GM19468 (cell line): ENCODE measurements around the gene HOXC11.

ENCODE experiments used
- ATAC-seq: cut with Tn5 transposase; IDR thresholded peaks from one replicate; pipeline ENCODE4 v1.9.1; 2021; ENCODE audit warnings: mild to moderate bottlenecking, moderate library complexity, moderate number of reproducible peaks; ENCODE audit not compliant: unreplicated experiment; ENCODE audit errors: extremely low read depth

The HOXC11 gene

DNA sequence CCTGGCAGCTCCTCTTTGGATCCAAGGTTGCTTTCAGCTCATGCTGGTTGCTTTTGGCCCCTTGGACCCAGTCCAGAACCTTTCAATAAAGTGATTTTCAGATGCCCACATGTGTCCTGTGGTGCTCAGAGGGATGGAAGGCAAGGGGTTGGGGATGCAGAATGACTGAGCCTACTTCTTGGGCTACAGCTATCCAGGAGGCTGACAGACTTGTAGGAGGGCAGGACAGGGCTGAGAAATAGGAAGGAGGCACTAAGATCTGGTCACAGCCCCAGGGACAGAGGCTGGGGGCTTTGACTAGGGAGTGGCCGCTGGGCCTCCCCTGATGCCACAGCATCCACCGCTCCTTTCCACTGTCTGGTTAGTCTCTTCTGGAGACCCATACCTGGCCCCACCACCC is 1.2 kb upstream of the HOXC11 start:
- ATAC-seq: no peak

DNA sequence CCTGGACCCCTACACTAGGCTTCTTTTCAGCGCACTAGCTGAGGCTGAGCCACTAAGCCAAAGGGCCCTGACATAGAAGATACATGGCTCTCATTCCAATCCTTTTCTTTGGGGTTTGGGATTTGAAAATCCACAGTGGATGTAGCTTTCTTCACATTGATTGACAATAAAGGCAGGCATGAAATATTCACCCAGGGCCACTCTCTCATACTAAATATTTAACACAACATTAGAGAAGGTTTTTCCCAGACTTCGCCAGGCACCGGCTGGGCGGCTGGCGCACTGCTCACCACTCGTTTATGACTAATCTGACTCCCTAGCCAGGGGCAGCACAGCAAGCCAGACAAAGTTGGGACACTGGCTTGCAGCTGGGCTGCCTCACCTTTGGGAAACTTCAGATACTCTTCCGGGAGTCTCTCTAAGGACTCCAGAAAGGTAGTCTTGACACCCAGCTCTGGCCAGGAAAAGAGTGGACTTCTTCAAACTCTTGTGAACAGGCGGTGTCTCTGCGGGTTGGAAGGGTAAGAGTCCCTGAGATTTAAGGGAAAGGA is 699 bp upstream of the HOXC11 start:
- no peak for ATAC-seq

DNA sequence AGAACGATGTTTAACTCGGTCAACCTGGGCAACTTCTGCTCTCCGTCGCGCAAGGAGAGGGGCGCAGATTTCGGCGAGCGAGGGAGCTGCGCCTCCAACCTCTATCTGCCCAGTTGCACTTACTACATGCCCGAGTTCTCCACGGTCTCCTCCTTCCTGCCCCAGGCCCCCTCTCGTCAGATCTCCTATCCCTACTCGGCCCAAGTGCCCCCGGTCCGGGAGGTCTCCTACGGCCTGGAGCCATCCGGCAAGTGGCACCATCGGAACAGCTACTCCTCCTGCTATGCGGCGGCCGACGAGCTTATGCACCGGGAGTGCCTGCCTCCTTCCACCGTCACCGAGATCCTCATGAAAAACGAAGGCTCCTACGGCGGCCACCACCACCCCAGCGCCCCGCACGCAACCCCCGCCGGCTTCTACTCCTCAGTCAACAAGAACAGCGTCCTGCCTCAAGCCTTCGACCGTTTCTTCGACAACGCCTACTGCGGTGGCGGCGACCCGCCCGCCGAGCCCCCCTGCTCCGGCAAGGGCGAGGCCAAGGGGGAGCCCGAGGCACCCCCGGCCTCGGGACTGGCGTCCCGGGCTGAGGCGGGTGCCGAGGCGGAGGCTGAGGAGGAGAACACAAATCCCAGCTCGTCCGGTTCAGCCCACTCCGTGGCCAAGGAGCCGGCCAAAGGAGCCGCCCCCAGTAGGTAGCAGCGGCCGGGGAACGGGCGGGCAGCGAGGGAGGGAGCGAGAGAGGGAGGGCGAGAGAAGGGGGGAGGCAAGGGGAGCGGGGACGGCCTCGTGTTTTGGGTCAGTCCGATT is 513 bp downstream of the HOXC11 start:
- no peak for ATAC-seq

DNA sequence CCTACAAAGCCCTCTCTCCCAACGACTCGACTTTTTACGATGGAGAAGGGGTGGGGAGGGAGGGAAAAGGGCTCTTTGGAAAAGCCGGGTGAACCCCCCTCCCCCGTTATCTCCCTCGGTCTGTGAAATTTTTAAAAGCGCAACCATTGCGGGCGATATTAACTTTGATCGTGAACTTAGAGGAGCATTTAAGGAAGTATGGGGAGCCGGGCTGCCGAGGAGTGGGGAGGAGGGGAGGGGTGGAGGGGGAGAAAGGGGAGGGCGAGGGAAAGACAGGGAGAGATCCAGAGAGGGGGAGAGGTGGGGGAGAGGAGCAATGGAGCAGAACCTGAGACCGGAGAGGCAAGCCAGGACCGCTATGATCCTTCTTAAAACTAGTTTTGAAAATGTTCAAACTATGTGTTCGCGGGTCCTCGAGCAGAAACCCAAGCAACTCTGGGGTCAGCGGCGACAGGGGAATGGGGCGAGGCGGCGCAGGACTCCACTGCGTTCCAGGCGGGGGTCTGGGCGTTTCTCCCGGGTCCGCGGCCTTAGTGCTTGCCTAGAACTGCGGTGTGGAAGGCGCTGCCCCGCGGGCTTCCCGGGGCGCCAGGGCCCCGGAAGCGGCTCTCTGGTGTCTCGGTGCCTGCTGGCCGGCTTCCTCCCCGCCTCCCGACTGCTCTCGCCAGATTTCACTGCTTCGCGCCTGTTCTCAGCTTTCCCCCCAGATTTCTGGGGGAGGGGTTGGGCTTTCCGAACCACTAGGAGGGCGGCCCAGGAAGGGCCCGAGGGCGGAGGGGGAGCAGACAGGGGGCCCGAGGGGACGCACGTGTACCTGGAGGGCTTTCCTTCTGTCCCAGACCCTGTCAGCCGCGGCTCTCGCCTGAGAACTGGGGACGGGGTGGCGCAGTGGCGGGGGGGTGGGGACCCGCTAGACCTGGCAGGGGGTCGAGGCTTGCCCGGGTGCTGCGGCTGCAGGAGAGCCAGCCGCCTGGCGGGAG is 1.4 kb downstream of the HOXC11 start, which contains the start of gene HOTAIR:
TSS of gene HOTAIR (minus strand) at position 871 of the 980 bp plus-strand sequence.
- no peak for ATAC-seq

DNA sequence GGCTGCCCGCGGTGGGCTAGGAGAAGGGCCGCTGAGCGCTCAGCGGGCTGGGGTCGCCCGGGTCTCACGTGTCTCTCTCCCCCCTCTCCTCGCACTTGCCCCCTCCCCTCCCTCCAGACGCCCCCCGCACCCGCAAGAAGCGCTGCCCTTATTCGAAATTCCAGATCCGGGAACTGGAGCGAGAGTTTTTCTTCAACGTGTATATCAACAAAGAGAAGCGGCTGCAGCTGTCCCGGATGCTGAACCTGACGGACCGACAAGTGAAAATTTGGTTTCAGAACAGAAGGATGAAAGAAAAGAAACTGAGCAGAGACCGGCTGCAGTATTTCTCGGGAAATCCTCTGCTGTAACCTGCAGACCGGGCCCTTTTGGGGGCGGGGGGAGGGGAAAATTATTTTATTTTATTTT is 2.1 kb downstream of the HOXC11 start:
- no peak for ATAC-seq

DNA sequence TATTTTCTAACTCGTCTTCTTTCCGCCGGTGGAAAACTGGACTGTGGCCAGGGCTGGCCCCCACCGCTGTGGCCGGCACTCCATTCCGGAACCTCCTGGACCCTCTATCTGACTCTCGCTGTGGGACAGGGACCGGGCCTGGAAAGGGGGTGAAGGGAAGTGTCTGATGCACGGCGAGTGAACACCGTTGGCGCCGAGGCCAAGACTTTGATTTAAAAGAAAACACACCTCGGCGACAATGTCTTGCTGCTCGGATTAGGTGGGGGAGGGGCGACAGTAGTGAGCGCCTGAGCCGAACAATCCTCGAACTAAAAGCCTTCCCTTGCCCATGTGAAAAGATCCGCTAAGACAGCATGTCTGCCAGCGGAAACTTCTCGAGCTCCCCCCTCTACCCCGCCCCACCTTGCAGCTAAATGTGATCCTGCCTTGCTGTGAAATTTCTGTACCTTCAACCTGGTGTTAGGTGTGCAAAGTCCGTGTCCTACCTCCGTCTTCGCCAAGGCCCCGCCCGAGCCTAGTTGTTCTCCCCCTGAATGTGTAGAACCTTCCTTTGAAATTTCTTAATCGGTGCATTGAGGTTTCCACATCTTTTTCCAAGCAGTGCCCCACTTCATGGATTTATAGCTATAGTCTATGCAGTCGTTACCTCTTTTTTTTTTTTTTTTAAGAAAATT is 2.7 kb downstream of the HOXC11 start:
- no peak for ATAC-seq

DNA sequence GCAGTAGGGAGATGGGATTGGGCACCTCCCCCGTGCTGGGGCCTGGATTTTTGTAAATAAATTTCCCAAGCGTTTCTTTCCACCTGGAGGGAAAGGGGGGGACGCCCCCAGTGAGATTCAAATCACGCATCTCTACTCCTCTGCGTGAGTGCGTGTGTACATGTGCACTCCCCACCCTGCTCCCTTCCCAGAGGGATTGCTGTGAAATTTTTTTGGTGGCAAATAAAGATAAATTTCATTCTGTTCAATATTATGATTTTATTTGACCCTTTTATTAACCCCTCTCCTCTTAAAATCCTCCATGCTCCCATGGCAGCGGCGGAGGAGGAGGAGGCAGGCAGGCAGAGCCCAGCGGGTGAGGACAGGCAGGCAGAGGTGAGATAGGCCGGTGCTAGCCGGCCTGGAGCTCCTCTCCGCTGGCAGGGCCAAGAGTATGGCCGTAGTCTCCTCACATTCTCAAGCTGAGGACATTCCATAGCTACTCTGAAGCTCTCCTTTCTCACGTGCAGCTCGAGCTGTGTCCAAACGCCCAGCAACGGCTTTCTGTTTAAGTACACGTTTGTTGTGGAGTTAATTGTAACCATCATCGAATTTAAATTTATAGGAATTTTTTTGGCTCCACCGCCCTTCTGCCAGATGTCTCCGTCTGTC is 3.4 kb downstream of the HOXC11 start:
- no peak for ATAC-seq

DNA sequence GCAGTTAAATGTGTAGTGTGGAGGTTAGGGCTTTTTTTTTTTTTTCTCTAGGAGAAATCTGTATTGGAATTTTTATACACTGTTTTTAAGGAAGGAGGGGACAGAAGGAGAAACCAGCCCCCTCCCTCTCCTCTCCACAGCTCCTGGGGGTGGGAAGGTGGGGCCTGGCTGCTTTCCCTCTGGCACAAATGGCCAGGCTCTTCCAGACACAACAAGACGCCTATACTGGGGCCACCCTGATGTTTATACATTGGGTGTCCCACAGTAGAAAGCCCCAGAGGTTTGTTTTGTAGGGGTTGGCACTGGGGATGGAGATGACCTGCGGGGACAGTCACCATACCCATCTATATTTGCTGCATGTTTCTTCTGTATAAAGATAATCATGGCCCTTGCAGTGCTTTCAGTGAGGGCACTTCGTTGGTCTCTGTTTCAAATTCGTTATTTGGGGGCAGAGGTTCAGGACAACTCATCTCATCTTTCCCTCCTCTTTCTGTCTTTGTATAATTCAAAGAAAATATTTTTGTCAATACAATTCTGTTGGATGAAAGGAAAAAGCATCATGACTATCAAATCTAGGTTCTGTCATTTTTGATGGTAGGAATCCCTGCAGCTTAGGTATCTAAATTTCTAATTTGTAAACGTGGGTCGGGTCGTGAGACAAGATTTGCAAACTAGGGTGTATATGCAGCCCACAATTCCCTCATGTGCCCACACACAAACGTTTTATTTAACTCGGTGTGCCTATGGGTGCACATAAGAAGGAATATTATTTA is 4.1 kb downstream of the HOXC11 start:
- no peak for ATAC-seq

DNA sequence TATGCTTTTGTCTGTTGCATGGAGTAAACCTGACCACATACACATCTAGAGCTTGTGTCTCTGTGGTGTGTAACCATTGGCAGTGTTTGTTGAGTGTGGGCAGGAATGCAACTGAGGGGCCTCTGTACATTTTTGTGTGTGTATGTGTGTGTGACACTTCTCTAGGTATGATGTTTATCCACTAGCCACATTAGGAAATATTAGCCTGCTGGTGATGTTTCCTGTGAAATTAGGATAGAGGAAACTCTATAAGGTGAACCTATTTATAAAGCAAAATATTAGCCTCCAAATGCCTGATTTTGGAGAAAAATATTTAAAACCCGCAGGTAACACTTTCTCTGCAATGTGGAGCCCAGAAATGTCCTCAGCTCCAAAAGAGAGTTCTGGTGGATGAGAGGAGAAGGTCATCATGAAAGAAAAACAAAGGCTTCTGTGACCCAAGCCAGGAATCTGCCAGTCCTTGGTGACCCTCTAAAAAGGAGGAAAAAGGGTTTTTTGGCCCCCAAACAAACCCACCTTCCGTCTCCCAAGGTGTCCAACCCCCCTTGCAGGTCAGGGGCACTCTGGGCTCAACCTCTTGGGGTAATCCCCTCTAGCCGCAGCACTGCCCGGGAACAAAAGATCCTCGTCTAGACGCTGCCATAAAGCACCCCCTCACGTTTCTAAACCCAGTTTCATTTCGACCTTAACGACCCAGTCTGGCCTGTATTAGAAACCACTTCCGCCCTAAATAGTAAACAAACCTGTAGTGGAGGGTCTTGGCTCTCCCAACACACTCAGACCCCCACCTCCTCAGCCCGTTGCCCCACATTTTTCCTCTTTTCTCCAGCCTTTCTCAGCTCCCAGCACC is 4.9 kb downstream of the HOXC11 start:
- no peak for ATAC-seq

DNA sequence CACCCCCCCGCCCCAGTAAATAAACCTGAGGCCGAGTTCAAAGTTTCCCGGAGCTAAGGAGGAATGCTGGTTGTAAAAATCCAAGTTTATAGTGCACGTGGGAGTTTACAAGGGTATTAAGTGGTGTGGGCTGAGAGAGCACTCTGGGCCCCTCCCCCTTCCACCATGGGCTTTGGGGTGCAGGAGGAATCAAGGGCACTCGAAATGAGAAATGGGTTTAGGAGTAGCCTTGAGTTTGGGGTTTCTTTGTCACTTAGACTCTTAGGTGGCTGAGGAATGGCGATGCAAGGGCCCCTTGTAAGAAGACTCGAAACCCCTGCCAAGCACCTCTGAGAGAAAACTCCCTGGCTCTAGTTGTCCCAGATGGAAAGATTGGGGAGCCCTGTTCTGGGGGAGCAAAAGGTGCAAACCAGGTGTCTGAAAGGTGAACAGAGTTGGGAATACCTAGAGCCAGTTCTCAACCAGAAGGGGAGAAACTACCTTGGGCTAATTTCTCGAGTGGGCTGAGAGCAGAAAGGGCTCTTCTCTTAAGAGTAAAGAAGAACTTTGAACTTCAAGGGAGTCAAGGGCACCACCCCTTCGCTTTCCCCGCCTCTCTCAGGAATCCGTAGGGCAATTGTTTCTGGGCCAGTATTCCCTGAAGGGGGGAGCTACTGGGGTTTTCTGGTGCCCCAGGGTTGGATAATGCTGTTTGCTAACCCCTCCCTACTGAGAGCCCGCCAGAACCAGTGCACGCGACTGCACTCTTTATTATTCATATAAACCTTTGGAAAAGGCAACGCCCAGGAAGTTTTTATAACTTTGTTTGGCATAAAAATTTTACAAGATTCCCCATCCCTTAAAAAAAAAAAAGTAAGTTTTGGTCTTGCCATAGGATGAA is 5.8 kb downstream of the HOXC11 start:
- no peak for ATAC-seq

DNA sequence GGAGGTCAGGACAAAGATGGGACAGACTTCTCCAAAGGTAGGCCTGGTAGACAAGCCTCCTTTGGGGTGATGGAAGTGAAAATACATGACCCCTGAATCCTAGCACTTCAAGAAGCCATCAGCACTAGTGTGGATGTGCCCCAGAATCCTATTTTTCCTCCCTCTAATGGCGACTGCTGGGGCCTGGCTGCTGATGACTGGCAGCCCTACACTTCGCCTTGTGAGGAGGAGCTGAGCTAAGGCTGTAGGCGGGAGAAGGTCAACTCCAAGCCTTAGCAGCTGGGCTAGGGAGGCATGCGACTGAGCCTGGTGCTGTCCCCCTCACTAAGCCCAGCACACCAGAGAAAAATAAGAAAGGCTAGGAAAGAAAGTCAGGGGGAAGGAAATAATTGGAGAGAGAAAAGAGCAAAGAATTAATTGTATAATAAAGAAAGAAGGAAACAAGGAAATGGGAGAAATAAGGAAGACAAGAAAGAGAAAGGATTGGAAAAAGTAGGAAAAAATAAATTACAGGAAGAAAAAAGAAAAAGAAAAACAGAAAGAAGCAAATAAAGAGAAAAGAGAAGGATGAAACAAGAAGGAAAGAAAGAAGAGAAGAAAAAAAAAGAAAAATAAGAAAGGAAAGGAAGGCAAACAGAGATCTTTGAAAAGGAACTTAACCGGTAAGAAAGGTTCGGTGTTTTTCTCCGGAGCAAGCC is 7.3 kb downstream of the HOXC11 start:
- no peak for ATAC-seq

DNA sequence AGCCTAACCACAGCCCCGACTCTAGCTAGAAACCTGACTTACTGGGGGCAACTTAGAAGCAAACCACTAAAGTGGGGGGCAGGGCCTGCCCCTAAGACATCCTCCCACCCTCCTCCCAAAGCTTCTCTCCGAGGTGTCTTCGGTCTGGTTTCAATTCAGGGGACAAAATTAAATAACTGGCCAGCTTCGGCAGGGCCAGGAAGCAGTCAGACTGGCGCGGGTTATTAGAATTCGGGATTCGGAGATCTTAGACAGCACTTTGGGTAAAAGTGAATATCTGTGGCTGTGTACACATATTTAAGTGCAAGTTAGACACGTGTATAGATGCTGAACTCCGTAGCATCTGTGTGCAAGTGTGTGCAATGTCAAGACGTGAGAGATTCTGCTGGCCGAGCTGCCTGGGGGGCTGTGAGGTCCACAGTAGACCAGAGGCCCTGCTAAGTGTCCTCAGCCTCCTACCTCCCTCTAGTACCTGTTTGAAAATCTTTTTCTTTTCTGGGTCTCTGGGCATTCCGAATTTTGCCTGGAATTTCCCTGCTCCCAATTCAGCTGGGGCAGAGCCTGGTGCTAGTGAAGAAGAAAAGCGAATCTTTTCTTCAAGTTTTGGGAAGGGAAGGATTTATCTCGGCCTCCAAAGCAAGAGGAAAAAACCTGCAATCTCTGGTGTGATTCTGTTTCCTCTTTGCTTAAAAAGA is 8.0 kb downstream of the HOXC11 start:
- no peak for ATAC-seq

DNA sequence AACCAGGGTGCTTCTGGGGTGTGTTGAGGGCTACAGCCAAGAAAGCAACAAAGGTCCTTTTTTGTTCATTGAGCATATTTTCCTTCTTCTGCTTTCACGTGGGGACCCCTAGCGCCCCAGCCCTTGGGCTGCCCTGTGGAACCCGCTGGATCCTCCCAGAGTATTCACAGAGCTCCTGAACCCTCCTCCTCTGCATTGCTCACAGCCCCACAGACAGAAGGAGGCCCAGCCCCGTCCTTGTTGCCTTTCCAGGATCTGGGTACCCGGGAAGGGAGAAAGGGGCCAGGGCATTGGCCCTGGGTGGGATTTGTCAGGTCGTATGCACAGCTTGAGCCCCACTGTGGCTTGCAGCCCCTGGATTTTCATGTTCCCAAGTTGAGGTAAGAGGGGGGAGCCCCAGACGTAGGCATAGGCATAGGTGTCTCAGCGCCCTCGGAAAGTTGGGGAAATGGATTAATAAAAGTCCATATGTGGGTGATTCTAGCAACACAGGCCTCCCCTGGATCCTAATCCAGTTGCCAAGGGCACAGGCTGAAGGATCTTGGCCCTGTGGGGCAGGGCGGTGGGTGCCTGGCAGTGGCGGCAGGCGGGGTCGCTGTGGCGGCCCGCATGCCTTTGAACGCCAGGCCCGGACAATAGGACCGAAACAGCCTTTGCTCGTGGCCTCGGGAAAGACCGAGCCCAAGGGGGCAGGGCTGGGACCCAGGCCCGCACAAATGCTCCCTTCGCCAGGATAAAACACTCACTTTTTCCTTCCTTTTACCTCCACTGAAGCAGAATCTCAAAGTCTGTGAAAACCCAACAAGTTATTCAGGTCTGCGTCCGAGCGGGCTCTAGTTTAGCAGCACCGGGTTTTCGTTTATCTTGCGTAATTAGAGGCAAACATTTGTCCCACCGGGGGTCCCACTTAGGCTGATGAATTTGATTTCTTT is 9.0 kb downstream of the HOXC11 start:
- ATAC-seq: no peak

DNA sequence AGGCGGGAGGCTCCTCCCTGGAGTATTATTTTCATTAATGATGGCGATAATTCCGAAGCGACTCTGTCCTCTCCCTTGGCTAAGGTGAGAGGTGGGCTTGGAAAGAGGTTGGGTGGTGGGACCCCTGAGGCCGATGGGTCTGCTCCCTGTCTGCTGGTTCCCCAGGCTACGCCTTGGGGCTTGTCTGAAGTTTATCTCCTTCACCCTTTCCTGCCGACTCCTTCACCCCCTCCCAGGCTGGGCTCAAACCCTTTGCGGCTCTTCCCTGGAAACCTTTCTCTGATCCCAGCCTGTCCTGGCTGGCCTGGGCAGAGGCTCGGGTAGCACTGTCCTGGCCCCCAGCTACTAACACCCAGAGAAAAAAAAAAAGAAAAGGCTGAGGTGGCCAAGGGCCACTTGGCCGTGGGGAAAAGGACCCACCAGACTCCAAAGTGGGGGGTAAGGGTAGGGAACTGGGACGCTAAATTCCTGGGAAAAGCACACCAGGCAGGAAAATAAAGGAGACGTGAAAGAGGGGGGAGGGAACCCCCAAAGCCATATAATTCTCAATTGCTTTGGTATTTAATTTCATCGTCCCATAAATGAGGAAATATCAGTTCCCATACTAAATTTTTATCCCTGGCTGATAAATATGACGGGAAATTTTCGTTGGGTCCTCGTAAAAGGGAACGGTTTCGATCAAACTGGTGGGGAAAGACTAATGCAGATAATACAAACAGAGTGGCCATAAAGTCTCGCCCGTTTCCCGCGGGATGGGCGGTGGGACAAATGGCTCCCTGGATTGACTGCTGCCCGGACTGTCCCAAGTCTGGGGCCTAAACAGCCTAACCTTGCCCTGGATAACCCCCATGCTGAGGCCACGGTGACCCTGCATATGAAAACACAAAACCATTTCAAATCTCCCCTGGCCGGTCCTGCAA is 10.0 kb downstream of the HOXC11 start:
- ATAC-seq: no peak
